ENCODE measurements around the gene METTL1.

DNA sequence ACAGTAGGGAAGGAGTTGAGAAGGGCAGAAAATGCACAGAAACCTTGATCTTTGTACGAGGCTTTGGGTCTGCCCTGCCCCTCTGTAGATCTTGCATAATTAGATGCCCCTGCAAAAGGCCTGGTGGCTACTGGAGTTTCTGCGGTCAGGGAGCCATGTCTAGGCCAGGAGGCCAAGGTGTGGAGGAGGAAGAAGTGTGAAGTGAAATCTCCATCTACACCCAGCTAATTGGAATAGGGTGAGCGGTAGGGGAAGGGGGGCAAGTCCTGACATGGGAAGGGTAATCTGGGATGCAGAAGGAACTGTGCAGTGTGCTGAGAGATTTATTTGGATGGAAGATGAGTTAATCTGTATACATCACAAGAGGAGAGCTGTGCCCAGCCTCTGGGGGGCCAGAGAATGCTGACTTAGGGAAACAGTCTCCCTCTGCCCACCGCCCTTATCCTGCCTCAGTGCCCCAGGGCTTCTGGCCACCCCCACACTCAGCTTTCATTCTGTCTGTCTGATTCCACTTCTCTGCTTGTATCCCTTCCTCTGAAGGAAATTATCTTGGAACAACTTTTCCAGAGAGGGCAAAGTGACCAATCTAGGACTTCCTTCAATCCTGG lies 10.4 kb downstream of the METTL1 start:
- TF ChIP-seq, protein P1, sequence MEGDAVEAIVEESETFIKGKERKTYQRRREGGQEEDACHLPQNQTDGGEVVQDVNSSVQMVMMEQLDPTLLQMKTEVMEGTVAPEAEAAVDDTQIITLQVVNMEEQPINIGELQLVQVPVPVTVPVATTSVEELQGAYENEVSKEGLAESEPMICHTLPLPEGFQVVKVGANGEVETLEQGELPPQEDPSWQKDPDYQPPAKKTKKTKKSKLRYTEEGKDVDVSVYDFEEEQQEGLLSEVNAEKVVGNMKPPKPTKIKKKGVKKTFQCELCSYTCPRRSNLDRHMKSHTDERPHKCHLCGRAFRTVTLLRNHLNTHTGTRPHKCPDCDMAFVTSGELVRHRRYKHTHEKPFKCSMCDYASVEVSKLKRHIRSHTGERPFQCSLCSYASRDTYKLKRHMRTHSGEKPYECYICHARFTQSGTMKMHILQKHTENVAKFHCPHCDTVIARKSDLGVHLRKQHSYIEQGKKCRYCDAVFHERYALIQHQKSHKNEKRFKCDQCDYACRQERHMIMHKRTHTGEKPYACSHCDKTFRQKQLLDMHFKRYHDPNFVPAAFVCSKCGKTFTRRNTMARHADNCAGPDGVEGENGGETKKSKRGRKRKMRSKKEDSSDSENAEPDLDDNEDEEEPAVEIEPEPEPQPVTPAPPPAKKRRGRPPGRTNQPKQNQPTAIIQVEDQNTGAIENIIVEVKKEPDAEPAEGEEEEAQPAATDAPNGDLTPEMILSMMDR (IDR thresholded peaks at IDR 0.05), result no peak
- TF ChIP-seq POLR2A (IDR thresholded peaks at IDR 0.05) (no peak), EP300 (IDR thresholded peaks at IDR 0.05) (no peak)

Measured in ovary (tissue), 3 donors.